Central memory CD8-positive, alpha-beta T cell (primary cell): ENCODE data around the gene SCAND1.
"Not testable (repeated sequence)": the region's sequence is repeated elsewhere in the genome, so short reads cannot be mapped to it uniquely, and the experiment has no call there.

ENCODE experiments used
- ATAC-seq: fragments of 150-1000 bp; cut with Tn5 transposase; replicated peaks from 2 replicates; pipeline ENCODE4 v1.10.0; 2022; ENCODE audit warnings: mild to moderate bottlenecking, moderate FRiP score, moderate number of reproducible peaks; ENCODE audit not compliant: poor library complexity, severe bottlenecking; ENCODE audit errors: extremely low read depth
- DNase-seq, 2 donors: peaks; one replicate each; pipeline ENCODE4 v3.0.0; 2021; ENCODE audit warnings: low spot score in 2 of 2
- H3K27ac Mint-ChIP-seq: one replicate; pipeline ENCODE4 v1.8.0; 2022; ENCODE audit warnings: low read depth, mild to moderate bottlenecking, moderate library complexity, mixed read lengths
- H3K27me3 Mint-ChIP-seq: one replicate; pipeline ENCODE4 v1.8.0; 2022; ENCODE audit warnings: mixed read lengths
- H3K36me3 Mint-ChIP-seq: one replicate; pipeline ENCODE4 v1.8.0; 2022; ENCODE audit warnings: mild to moderate bottlenecking, moderate library complexity, mixed read lengths; ENCODE audit not compliant: insufficient read depth
- H3K4me1 Mint-ChIP-seq: one replicate; pipeline ENCODE4 v1.8.0; 2022; ENCODE audit warnings: mixed read lengths
- H3K4me3 Mint-ChIP-seq: one replicate; pipeline ENCODE4 v1.8.0; 2022; ENCODE audit warnings: mild to moderate bottlenecking, moderate library complexity, mixed read lengths
- H3K9me3 Mint-ChIP-seq: one replicate; pipeline ENCODE4 v1.8.0; 2022; ENCODE audit warnings: mixed read lengths

The SCAND1 gene

GRCh38 chr20:35979544-35979943 lies 25.2 kb upstream of the SCAND1 start:
- no peak overlapping the region for H3K4me3 Mint-ChIP-seq

GRCh38 chr20:35978041-35978513 lies 23.8 kb upstream of the SCAND1 start:
- Mint-ChIP-seq H3K36me3 (no peaks in the 10 kb centered on the region), H3K4me1 (no peaks in the 10 kb centered on the region), H3K27ac (no peak overlapping the region), H3K4me3 (no peak overlapping the region), H3K27me3 (peaks cover 10% of the 10 kb centered on the region), H3K9me3 (no peaks in the 10 kb centered on the region)
- DNase-seq (no peak), ATAC-seq (no peak)

More at GRCh38 chr20:35979544-35979943, 25.2 kb upstream of the SCAND1 start:
- Mint-ChIP-seq H3K4me1 (peaks cover 5% of the 10 kb centered on the region), H3K27me3 (peaks cover 10% of the 10 kb centered on the region), H3K9me3 (no peaks in the 10 kb centered on the region), H3K27ac (no peak overlapping the region), H3K36me3 (no peaks in the 10 kb centered on the region)
- no peak for ATAC-seq
- no peak for DNase-seq

- Mint-ChIP-seq H3K27ac (no peak overlapping the region), H3K27me3 (no peaks in the 10 kb centered on the region), H3K4me3 (no peak overlapping the region), H3K4me1 (no peaks in the 10 kb centered on the region), H3K36me3 (no peaks in the 10 kb centered on the region), H3K9me3 (no peaks in the 10 kb centered on the region)
- no peak for ATAC-seq
- no peak for DNase-seq
These were observed 21.5 kb upstream of the SCAND1 start for GRCh38 chr20:35975576-35976373.

GRCh38 chr20:35974256-35974655 lies 20.0 kb upstream of the SCAND1 start:
- H3K27ac Mint-ChIP-seq, result no peak overlapping the region
- ATAC-seq (no peak), DNase-seq (no peak)
- H3K27me3 Mint-ChIP-seq, result no peaks in the 10 kb centered on the region
- no peaks in the 10 kb centered on the region for H3K9me3 Mint-ChIP-seq
- H3K4me3 Mint-ChIP-seq, result no peak overlapping the region
- H3K36me3 Mint-ChIP-seq, result no peaks in the 10 kb centered on the region
- H3K4me1 Mint-ChIP-seq, result no peaks in the 10 kb centered on the region

- no peaks in the 10 kb centered on the region for H3K4me1 Mint-ChIP-seq
- no peak overlapping the region for H3K27ac Mint-ChIP-seq
- no peak for DNase-seq
- H3K27me3 Mint-ChIP-seq, result no peaks in the 10 kb centered on the region
- H3K36me3 Mint-ChIP-seq, result no peaks in the 10 kb centered on the region
- H3K9me3 Mint-ChIP-seq, result no peaks in the 10 kb centered on the region
- ATAC-seq, result no peak
- H3K4me3 Mint-ChIP-seq, result no peak overlapping the region
These were observed 18.2 kb upstream of the SCAND1 start for GRCh38 chr20:35972462-35972861.

- Mint-ChIP-seq H3K27me3 (no peaks in the 10 kb centered on the region), H3K9me3 (no peaks in the 10 kb centered on the region), H3K27ac (no peak overlapping the region), H3K4me3 (no peak overlapping the region), H3K36me3 (no peaks in the 10 kb centered on the region), H3K4me1 (no peaks in the 10 kb centered on the region)
- ATAC-seq, result no peak
- no peak for DNase-seq
These were observed 17.7 kb upstream of the SCAND1 start for GRCh38 chr20:35971981-35972380.

GRCh38 chr20:35968930-35969329 lies 14.6 kb upstream of the SCAND1 start:
- Mint-ChIP-seq H3K4me3 (no peak overlapping the region), H3K27me3 (no peaks in the 10 kb centered on the region), H3K9me3 (no peaks in the 10 kb centered on the region), H3K4me1 (no peaks in the 10 kb centered on the region), H3K36me3 (no peaks in the 10 kb centered on the region), H3K27ac (no peak overlapping the region)
- ATAC-seq (no peak), DNase-seq (no peak)

GRCh38 chr20:35967979-35968640 lies 13.8 kb upstream of the SCAND1 start, which contains the start of gene CNBD2:
TSS of gene CNBD2 (plus strand) at chr20:35968590. CDS start at chr20:35968763, 173 bp downstream.
- H3K36me3 Mint-ChIP-seq, result no peaks in the 10 kb centered on the region
- ATAC-seq (no peak), DNase-seq (no peak)
- no peaks in the 10 kb centered on the region for H3K4me1 Mint-ChIP-seq
- H3K27me3 Mint-ChIP-seq, result no peaks in the 10 kb centered on the region
- H3K27ac Mint-ChIP-seq, result no peak within 1 kb of the TSS
- no peak within 1 kb of the TSS for H3K4me3 Mint-ChIP-seq
- H3K9me3 Mint-ChIP-seq, result no peaks in the 10 kb centered on the region

GRCh38 chr20:35963878-35964277 lies 9.6 kb upstream of the SCAND1 start:
- Mint-ChIP-seq H3K36me3 (no peaks in the 10 kb centered on the region), H3K27me3 (no peaks in the 10 kb centered on the region), H3K4me3 (no peak overlapping the region), H3K27ac (no peak overlapping the region), H3K9me3 (no peaks in the 10 kb centered on the region), H3K4me1 (no peaks in the 10 kb centered on the region)
- DNase-seq (no peak), ATAC-seq (no peak)

- H3K36me3 Mint-ChIP-seq, result not testable (repeated sequence)
These were observed 5.0 kb upstream of the SCAND1 start for GRCh38 chr20:35959291-35959690.

GRCh38 chr20:35956616-35957015 lies 2.3 kb upstream of the SCAND1 start:
- Mint-ChIP-seq H3K4me3 (no peak overlapping the region), H3K27me3 (no peaks in the 10 kb centered on the region), H3K4me1 (peaks cover 18% of the 10 kb centered on the region), H3K27ac (no peak overlapping the region), H3K36me3 (peaks cover 18% of the 10 kb centered on the region), H3K9me3 (no peaks in the 10 kb centered on the region)
- ATAC-seq (no peak), DNase-seq (no peak)

More at GRCh38 chr20:35959291-35959690, 5.0 kb upstream of the SCAND1 start:
- DNase-seq, H3K27ac Mint-ChIP-seq, H3K4me3 Mint-ChIP-seq, H3K9me3 Mint-ChIP-seq, H3K27me3 Mint-ChIP-seq, ATAC-seq: not testable (repeated sequence)
- peaks cover 10% of the 10 kb centered on the region for H3K4me1 Mint-ChIP-seq

GRCh38 chr20:35954907-35955251 lies 577 bp upstream of the SCAND1 start:
- ATAC-seq (peak; percentile 35), DNase-seq (peak; percentile 47 to 66)
- peaks cover 18% of the 10 kb centered on the region for H3K36me3 Mint-ChIP-seq
- H3K27ac Mint-ChIP-seq, result peak overlapping the region; percentile 100
- H3K27me3 Mint-ChIP-seq, result no peaks in the 10 kb centered on the region
- H3K4me3 Mint-ChIP-seq, result peak overlapping the region; percentile 97
- H3K9me3 Mint-ChIP-seq, result no peaks in the 10 kb centered on the region
- H3K4me1 Mint-ChIP-seq, result peaks cover 18% of the 10 kb centered on the region
